ENCODE data around the gene MUC13. TPM values are rescaled to one million over a fixed set of nuclear protein-coding genes. Genes with fewer than 3 reads are reported as not detected.
A peak's percentile ranks its signal among the peaks of the same experiment; 100 is the strongest.

MUC13 gene
- total and polyA plus RNA-seq, 2 experiments from 2014 or later: 84.4 to 297 TPM

GRCh38 chr3:124963755-124964154 is 29.2 kb upstream of the MUC13 start:
- no peaks in the 10 kb centered on the region for H4K20me1 ChIP-seq (ENCODE audit: insufficient read depth, poor library complexity, severe bottlenecking)
- H3K27ac ChIP-seq: peak overlapping the region; percentile 79
- TF ChIP-seq EZH2 (IDR thresholded peaks at IDR 0.05; ENCODE audit: borderline replicate concordance) (no peak), CTCF (IDR thresholded peaks at IDR 0.05; ENCODE audit: poor library complexity) (no peak), EZH2phosphoT487 (IDR thresholded peaks at IDR 0.05; ENCODE audit: low read depth, severe bottlenecking, unreplicated experiment) (no peak)
- no peaks in the 10 kb centered on the region for H3K27me3 ChIP-seq
- H3K4me3 ChIP-seq: no peak overlapping the region
- H3K9me2 ChIP-seq (replicated peaks; ENCODE audit: insufficient read depth): no peaks in the 10 kb centered on the region
- no peak overlapping the region for H3K4me2 ChIP-seq
- peaks cover 12% of the 10 kb centered on the region for H3K4me1 ChIP-seq (ENCODE audit: insufficient read depth)
- H3K9me3 ChIP-seq (ENCODE audit: low read depth): no peaks in the 10 kb centered on the region
- no peaks in the 10 kb centered on the region for H3K36me3 ChIP-seq (replicated peaks; ENCODE audit: insufficient read depth, low read depth)
- DNase-seq (ENCODE audit: low spot score): no peak
- no peak overlapping the region for H2AFZ ChIP-seq
- no peaks in the 10 kb centered on the region for H3K79me2 ChIP-seq
- WGBS (ENCODE audit: low lambda C conversion rate, missing lambda C conversion rate): 75% methylated on average over 3 of the region's 3 CpGs

GRCh38 chr3:124962403-124962940 is 27.9 kb upstream of the MUC13 start:
- WGBS (ENCODE audit: low lambda C conversion rate, missing lambda C conversion rate): 95% methylated on average over 2 of the region's 2 CpGs
- Histone ChIP-seq H3K9me3 (ENCODE audit: low read depth) (no peaks in the 10 kb centered on the region), H3K4me2 (no peak overlapping the region), H3K36me3 (replicated peaks; ENCODE audit: insufficient read depth, low read depth) (no peaks in the 10 kb centered on the region), H3K4me3 (no peak overlapping the region), H2AFZ (no peak overlapping the region), H3K4me1 (ENCODE audit: insufficient read depth) (peaks cover 12% of the 10 kb centered on the region), H3K27ac (peak overlapping the region; percentile 79), H3K27me3 (no peaks in the 10 kb centered on the region), H3K79me2 (no peaks in the 10 kb centered on the region), H4K20me1 (ENCODE audit: insufficient read depth, poor library complexity, severe bottlenecking) (no peaks in the 10 kb centered on the region), H3K9me2 (replicated peaks; ENCODE audit: insufficient read depth) (no peaks in the 10 kb centered on the region)
- TF ChIP-seq EZH2phosphoT487 (IDR thresholded peaks at IDR 0.05; ENCODE audit: low read depth, severe bottlenecking, unreplicated experiment) (no peak), CTCF (IDR thresholded peaks at IDR 0.05; ENCODE audit: poor library complexity) (no peak), EZH2 (IDR thresholded peaks at IDR 0.05; ENCODE audit: borderline replicate concordance) (no peak)
- no peak for DNase-seq (ENCODE audit: low spot score)

- 81% methylated on average over 5 of the region's 5 CpGs for WGBS (ENCODE audit: low lambda C conversion rate, missing lambda C conversion rate)
- no peaks in the 10 kb centered on the region for H3K9me3 ChIP-seq (ENCODE audit: low read depth)
- peaks cover 12% of the 10 kb centered on the region for H3K4me1 ChIP-seq (ENCODE audit: insufficient read depth)
- DNase-seq (ENCODE audit: low spot score): no peak
- H3K27me3 ChIP-seq: no peaks in the 10 kb centered on the region
- H4K20me1 ChIP-seq (ENCODE audit: insufficient read depth, poor library complexity, severe bottlenecking): no peaks in the 10 kb centered on the region
- no peaks in the 10 kb centered on the region for H3K36me3 ChIP-seq (replicated peaks; ENCODE audit: insufficient read depth, low read depth)
- H3K4me2 ChIP-seq: no peak overlapping the region
- no peak overlapping the region for H2AFZ ChIP-seq
- H3K9me2 ChIP-seq (replicated peaks; ENCODE audit: insufficient read depth): no peaks in the 10 kb centered on the region
- peak overlapping the region; percentile 67 for H3K27ac ChIP-seq
- TF ChIP-seq EZH2phosphoT487 (IDR thresholded peaks at IDR 0.05; ENCODE audit: low read depth, severe bottlenecking, unreplicated experiment) (no peak), CTCF (IDR thresholded peaks at IDR 0.05; ENCODE audit: poor library complexity) (no peak), EZH2 (IDR thresholded peaks at IDR 0.05; ENCODE audit: borderline replicate concordance) (no peak)
- no peak overlapping the region for H3K4me3 ChIP-seq
- H3K79me2 ChIP-seq: no peaks in the 10 kb centered on the region
Measured at GRCh38 chr3:124960698-124961097, 26.1 kb upstream of the MUC13 start.

Measured in hepatocyte (in vitro differentiated cells).